HepG2 (cell line): Measurements from ENCODE around the gene ANAPC2. TPM values are rescaled to one million over a fixed set of nuclear protein-coding genes. Genes with fewer than 3 reads are reported as not detected.
A peak's percentile ranks its signal among the peaks of the same experiment; 100 is the strongest.

Experiments
- AKNA ChIP-seq: sonication (generic); formaldehyde crosslinking; IDR thresholded peaks from 2 replicates; pipeline ENCODE4 v1.4.0; 2020; ENCODE audit warnings: missing genetic modification reagents, borderline replicate concordance
- CBX5 ChIP-seq: sonication (generic); formaldehyde crosslinking; IDR thresholded peaks from 2 replicates; pipeline ENCODE4 v1.4.0; 2020; ENCODE audit warnings: missing genetic modification reagents, borderline replicate concordance
- DNMT3B ChIP-seq: conservative IDR thresholded peaks from 2 replicates; pipeline ENCODE4 v1.6.1; 2016; ENCODE audit warnings: missing biosample characterization, control low read depth
- FOXO4 ChIP-seq: sonication (generic); formaldehyde crosslinking; conservative IDR thresholded peaks from 2 replicates; pipeline ENCODE4 v1.8.1; 2023; ENCODE audit warnings: missing genetic modification reagents
- GABPB1 ChIP-seq: IDR thresholded peaks from 2 replicates; pipeline ENCODE4 v1.6.1; 2016; ENCODE audit warnings: mild to moderate bottlenecking, missing genetic modification reagents, moderate library complexity, missing compliant biosample characterization
- HIVEP1 ChIP-seq: sonication (generic); formaldehyde crosslinking; IDR thresholded peaks from 2 replicates; pipeline ENCODE4 v1.4.0; 2020; ENCODE audit warnings: mild to moderate bottlenecking, missing genetic modification reagents
- HNRNPUL1 ChIP-seq: fragments of 200-400 bp; formaldehyde crosslinking; IDR thresholded peaks from 2 replicates; pipeline ENCODE4 v1.6.1; 2017; ENCODE audit warnings: low read depth, mild to moderate bottlenecking, low read length, moderate library complexity
- MEIS2 ChIP-seq: sonication (generic); formaldehyde crosslinking; IDR thresholded peaks from 2 replicates; pipeline ENCODE4 v1.9.0; 2021; ENCODE audit warnings: mild to moderate bottlenecking, missing genetic modification reagents
- MTF1 ChIP-seq: sonication (generic); formaldehyde crosslinking; IDR thresholded peaks from 2 replicates; pipeline ENCODE4 v1.5.0; 2020; ENCODE audit warnings: missing genetic modification reagents
- NKX3-1 ChIP-seq: sonication (generic); formaldehyde crosslinking; IDR thresholded peaks from 2 replicates; pipeline ENCODE4 v1.5.0; 2020; ENCODE audit warnings: missing genetic modification reagents
- PHF5A ChIP-seq: IDR thresholded peaks from one replicate; pipeline ENCODE4 v1.6.1; 2018; ENCODE audit warnings: low read depth, missing genetic modification reagents; ENCODE audit not compliant: unreplicated experiment
- POLR2G ChIP-seq: fragments of 200-400 bp; formaldehyde crosslinking; IDR thresholded peaks from 2 replicates; pipeline ENCODE4 v1.6.1; 2018; ENCODE audit warnings: mild to moderate bottlenecking, low read depth, low read length, moderate library complexity
- TCF7 ChIP-seq: sonication (generic); IDR thresholded peaks from 2 replicates; pipeline ENCODE4 v1.6.1; 2016; ENCODE audit warnings: antibody characterized with exemption, low read depth
- U2AF1 ChIP-seq: fragments of 200-400 bp; formaldehyde crosslinking; optimal IDR thresholded peaks from 2 replicates; pipeline ENCODE3; 2017; ENCODE audit warnings: mild to moderate bottlenecking, low read depth, low read length
- YY1 ChIP-seq: IDR thresholded peaks from 2 replicates; pipeline ENCODE4 v1.6.1; 2011; ENCODE audit warnings: low read length, low read depth, moderate library complexity, mild to moderate bottlenecking; ENCODE audit not compliant: insufficient read depth, insufficient replicate concordance
- ZBTB1 ChIP-seq: sonication (generic); formaldehyde crosslinking; IDR thresholded peaks from 2 replicates; pipeline ENCODE4 v1.4.0; 2020; ENCODE audit warnings: missing genetic modification reagents, borderline replicate concordance
- ZNF225 ChIP-seq: sonication (generic); formaldehyde crosslinking; IDR thresholded peaks from 2 replicates; pipeline ENCODE4 v1.4.0; 2020; ENCODE audit warnings: mild to moderate bottlenecking, missing genetic modification reagents
- ZNF501 ChIP-seq: sonication (generic); formaldehyde crosslinking; IDR thresholded peaks from 2 replicates; pipeline ENCODE4 v1.5.1; 2020; ENCODE audit warnings: mild to moderate bottlenecking, moderate library complexity, missing genetic modification reagents
- ZNF569 ChIP-seq: sonication (generic); formaldehyde crosslinking; IDR thresholded peaks from 2 replicates; pipeline ENCODE4 v1.5.0; 2020; ENCODE audit warnings: mild to moderate bottlenecking, missing genetic modification reagents, moderate library complexity, borderline replicate concordance
- ZNF629 ChIP-seq: sonication (generic); formaldehyde crosslinking; conservative IDR thresholded peaks from 2 replicates; pipeline ENCODE4 v1.5.0; 2020; ENCODE audit warnings: missing genetic modification reagents
- ZNF772 ChIP-seq: sonication (generic); formaldehyde crosslinking; IDR thresholded peaks from 2 replicates; pipeline ENCODE4 v1.5.0; 2020; ENCODE audit warnings: mild to moderate bottlenecking, missing genetic modification reagents
- polyA plus RNA-seq, 8 experiments: library from polyadenylated mRNA; depleted of rRNA in 3 of 8; stranded (reverse) in 7 of 8; unstranded in 1 of 8; fragments of >200 nt; fragmentation: Illumina TruSeq in 4 of 8; extraction: Trizol in 4 of 8; gene quantifications; 2 replicates each; pipeline versions ENCODE4 v1.2.1 to v1.2.3, GENCODE V29; 2011 to 2016; ENCODE audit warnings: low read depth in 4 of 8, missing spikeins in 1 of 8, mixed read lengths in 1 of 8; ENCODE audit not compliant: insufficient read depth in 1 of 8
- total RNA-seq, 5 experiments: library from RNA; depleted of rRNA; stranded (reverse); fragments of >200 nt; fragmentation: Illumina TruSeq; extraction: Trizol; gene quantifications; 2 replicates each; pipeline ENCODE4 v1.2.3, GENCODE V29; 2016; ENCODE audit warnings: low read depth in 1 of 5
- TF ChIP-seq, protein P1 (sequence below): sonication (generic); formaldehyde crosslinking; IDR thresholded peaks from 2 replicates; pipeline ENCODE4 v1.5.0; 2020; ENCODE audit warnings: missing genetic modification reagents, mild to moderate bottlenecking, borderline replicate concordance

The ANAPC2 gene
- total and polyA plus RNA-seq, 2 of the 13 experiments (the other 11 are each of a cell fraction or from before 2014, with no cell fraction given) = 12.3 to 15.4 TPM

GRCh38 chr9:137229903-137230704 is 41.7 kb upstream of the ANAPC2 start (continued):
- TF ChIP-seq FOXO4 (CRISPR knock-in tag) (no peak), ZNF772 (no peak; the same call in 1 of the 2 replicates), HIVEP1 (CRISPR knock-in tag) (peak; percentile 86; the same call in 1 of the 2 replicates), ZNF629 (CRISPR knock-in tag) (no peak; the same call in 1 of the 2 replicates), GABPB1 (CRISPR knock-in tag) (peak; percentile 95), POLR2G (peak; percentile 52; the same call in 1 of the 2 replicates), ZNF569 (CRISPR knock-in tag) (no peak), U2AF1 (peak; percentile 69), TCF7 (no peak), YY1 (peak; percentile 31), CBX5 (no peak; the same call in 1 of the 2 replicates), MEIS2 (CRISPR knock-in tag) (no peak), ZNF501 (peak; percentile 91), HNRNPUL1 (no peak), NKX3-1 (CRISPR knock-in tag) (0 out of 2 replicates have a peak, but pooled peaks have one; percentile 56), MTF1 (CRISPR knock-in tag) (no peak), ZNF225 (CRISPR knock-in tag) (no peak), ZBTB1 (CRISPR knock-in tag) (no peak), AKNA (CRISPR knock-in tag) (no peak), PHF5A (CRISPR knock-in tag) (no peak), DNMT3B (CRISPR knock-in tag) (no peak)
- TF ChIP-seq, protein P1, sequence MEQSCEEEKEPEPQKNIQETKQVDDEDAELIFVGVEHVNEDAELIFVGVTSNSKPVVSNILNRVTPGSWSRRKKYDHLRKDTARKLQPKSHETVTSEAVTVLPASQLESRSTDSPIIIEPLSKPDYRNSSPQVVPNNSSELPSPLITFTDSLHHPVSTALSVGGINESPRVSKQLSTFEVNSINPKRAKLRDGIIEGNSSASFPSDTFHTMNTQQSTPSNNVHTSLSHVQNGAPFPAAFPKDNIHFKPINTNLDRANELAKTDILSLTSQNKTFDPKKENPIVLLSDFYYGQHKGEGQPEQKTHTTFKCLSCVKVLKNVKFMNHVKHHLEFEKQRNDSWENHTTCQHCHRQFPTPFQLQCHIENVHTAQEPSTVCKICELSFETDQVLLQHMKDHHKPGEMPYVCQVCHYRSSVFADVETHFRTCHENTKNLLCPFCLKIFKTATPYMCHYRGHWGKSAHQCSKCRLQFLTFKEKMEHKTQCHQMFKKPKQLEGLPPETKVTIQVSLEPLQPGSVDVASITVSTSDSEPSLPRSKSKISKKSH = peak; percentile 46; the same call in 1 of the 2 replicates
